Smooth muscle cell (in vitro differentiated cells): Measurements from ENCODE around the gene ALDH1L1. TPM values are rescaled to one million over a fixed set of nuclear protein-coding genes. Genes with fewer than 3 reads are reported as not detected.

ENCODE experiments used
- DNase-seq: peaks from one replicate; lab custom pipeline; 2025; ENCODE audit not compliant: unreplicated experiment; lab: John Stamatoyannopoulos, UW
- H2AFZ ChIP-seq: fragments of 200-600 bp; sonication (generic); 2 replicates; pipeline ENCODE4 v1.6.0; 2016; ENCODE audit warnings: antibody characterized with exemption, low read depth, mild to moderate bottlenecking
- H3F3A ChIP-seq: fragments of 200-600 bp; sonication (generic); 2 replicates; pipeline ENCODE4 v1.6.0; 2017; ENCODE audit warnings: antibody characterized with exemption, low read depth
- H3K27ac ChIP-seq: fragments of 200-600 bp; sonication (generic); 2 replicates; pipeline ENCODE4 v1.5.1; 2016; ENCODE audit warnings: low read depth, mild to moderate bottlenecking
- H3K27me3 ChIP-seq: fragments of 200-600 bp; sonication (generic); 2 replicates; pipeline ENCODE4 v1.6.1; 2016; ENCODE audit warnings: low read depth, mild to moderate bottlenecking
- H3K36me3 ChIP-seq: fragments of 200-600 bp; sonication (generic); 2 replicates; pipeline ENCODE4 v1.5.1; 2016; ENCODE audit warnings: low read depth
- H3K4me1 ChIP-seq: fragments of 200-600 bp; sonication (generic); 2 replicates; pipeline ENCODE4 v1.5.1; 2016; ENCODE audit warnings: low read depth
- H3K4me2 ChIP-seq: fragments of 200-600 bp; sonication (generic); 2 replicates; pipeline ENCODE4 v1.6.0; 2016; ENCODE audit warnings: mild to moderate bottlenecking
- H3K4me3 ChIP-seq: fragments of 200-600 bp; sonication (generic); 2 replicates; pipeline ENCODE4 v1.5.1; 2016; ENCODE audit warnings: mild to moderate bottlenecking
- H3K79me2 ChIP-seq: fragments of 200-600 bp; sonication (generic); 2 replicates; pipeline ENCODE4 v1.6.0; 2016; ENCODE audit warnings: low read depth, mild to moderate bottlenecking
- H3K9ac ChIP-seq: fragments of 200-600 bp; sonication (generic); 2 replicates; pipeline ENCODE4 v1.6.0; 2016; ENCODE audit warnings: low read depth
- H3K9me3 ChIP-seq: fragments of 200-600 bp; sonication (generic); replicated peaks from 2 replicates; pipeline ENCODE4 v1.5.1; 2016; ENCODE audit warnings: low read depth
- H4K20me1 ChIP-seq: fragments of 200-600 bp; sonication (generic); 2 replicates; pipeline ENCODE4 v1.6.0; 2016; ENCODE audit warnings: low read depth
- WGBS: methylation state at CpG from one replicate; pipeline ENCODE4 v1.1.7; 2016; ENCODE audit warnings: low lambda C conversion rate; 5-methylcytosine and 5-hydroxymethylcytosine counted together
- polyA plus RNA-seq: library from polyadenylated mRNA; unstranded; fragments of >200 nt; fragmentation: Nextera tagmentation; extraction: Ambion mirVana; gene quantifications from 2 replicates; pipeline ENCODE4 v1.2.1, GENCODE V29; 2016
- total RNA-seq: library from RNA; depleted of rRNA; stranded (reverse); fragments of >200 nt; gene quantifications from 2 replicates; pipeline ENCODE4 v1.2.3, GENCODE V29; 2014
- TF ChIP-seq, protein P1 (sequence below): fragments of 200-600 bp; sonication (generic); IDR thresholded peaks from 2 replicates; pipeline ENCODE4 v1.5.1; 2017; ENCODE audit warnings: borderline replicate concordance, mild to moderate bottlenecking, antibody characterized with exemption; ENCODE audit not compliant: insufficient read depth, poor library complexity, severe bottlenecking

ALDH1L1 gene
- total and polyA plus RNA-seq, 2 experiments from 2014 or later, result 0.48 TPM; not detected in 1

DNA sequence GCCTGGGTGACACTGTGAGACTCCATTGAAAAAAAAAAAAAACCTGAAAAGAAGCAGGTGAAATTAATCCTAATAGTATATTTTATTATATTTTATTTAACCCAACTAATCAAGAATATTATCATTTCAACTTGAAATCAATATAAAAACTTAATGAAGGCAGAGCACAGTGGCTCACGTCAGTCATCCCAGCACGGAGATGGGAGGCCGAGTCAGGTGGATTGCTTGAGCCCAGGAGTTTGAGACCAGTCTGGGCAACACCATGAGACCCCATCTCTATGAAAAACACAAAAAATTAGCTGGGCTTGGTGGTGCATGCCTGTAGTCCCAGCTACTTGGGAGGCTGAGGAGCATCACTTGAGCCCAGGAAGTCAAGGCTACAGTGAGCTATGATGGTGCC, 63.2 kb downstream of the ALDH1L1 start:
- Histone ChIP-seq H3K4me2 (no peak overlapping the region), H3K9me3 (no peaks in the 10 kb centered on the region)
- 96% methylated on average over 3 of the region's 3 CpGs for WGBS

DNA sequence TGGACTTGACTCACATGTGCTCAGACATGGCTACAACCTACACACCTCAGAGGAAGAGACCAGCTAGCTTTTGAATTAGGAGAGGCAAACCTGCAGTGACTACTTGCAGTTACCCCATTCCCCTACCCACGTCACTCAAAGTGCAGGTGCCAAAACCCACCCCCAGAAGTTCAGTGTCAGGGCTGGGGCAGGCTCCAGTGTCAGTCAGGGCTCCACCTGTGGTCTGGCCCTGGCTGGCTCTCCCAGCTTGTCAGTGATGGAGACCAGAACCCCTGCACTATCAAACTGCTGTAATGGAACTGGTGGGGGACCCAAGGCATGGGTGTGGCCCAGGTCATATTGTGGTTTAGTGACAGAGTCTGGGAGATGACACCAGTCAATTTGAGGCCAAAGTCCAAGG, 63.9 kb downstream of the ALDH1L1 start:
- no peaks in the 10 kb centered on the region for H3K4me1 ChIP-seq
- no peaks in the 10 kb centered on the region for H3K36me3 ChIP-seq
- no peak for DNase-seq
- TF ChIP-seq, protein P1, sequence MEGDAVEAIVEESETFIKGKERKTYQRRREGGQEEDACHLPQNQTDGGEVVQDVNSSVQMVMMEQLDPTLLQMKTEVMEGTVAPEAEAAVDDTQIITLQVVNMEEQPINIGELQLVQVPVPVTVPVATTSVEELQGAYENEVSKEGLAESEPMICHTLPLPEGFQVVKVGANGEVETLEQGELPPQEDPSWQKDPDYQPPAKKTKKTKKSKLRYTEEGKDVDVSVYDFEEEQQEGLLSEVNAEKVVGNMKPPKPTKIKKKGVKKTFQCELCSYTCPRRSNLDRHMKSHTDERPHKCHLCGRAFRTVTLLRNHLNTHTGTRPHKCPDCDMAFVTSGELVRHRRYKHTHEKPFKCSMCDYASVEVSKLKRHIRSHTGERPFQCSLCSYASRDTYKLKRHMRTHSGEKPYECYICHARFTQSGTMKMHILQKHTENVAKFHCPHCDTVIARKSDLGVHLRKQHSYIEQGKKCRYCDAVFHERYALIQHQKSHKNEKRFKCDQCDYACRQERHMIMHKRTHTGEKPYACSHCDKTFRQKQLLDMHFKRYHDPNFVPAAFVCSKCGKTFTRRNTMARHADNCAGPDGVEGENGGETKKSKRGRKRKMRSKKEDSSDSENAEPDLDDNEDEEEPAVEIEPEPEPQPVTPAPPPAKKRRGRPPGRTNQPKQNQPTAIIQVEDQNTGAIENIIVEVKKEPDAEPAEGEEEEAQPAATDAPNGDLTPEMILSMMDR, result no peak
- H4K20me1 ChIP-seq, result no peaks in the 10 kb centered on the region
- no peaks in the 10 kb centered on the region for H3K27me3 ChIP-seq
- no peaks in the 10 kb centered on the region for H3K79me2 ChIP-seq
- no peaks in the 10 kb centered on the region for H3F3A ChIP-seq
- no peak overlapping the region for H3K4me3 ChIP-seq
- H3K9me3 ChIP-seq, result no peaks in the 10 kb centered on the region
- H3K27ac ChIP-seq, result no peak overlapping the region
- no peak overlapping the region for H2AFZ ChIP-seq
- no peak overlapping the region for H3K4me2 ChIP-seq
- H3K9ac ChIP-seq, result no peak overlapping the region
- 89% methylated on average over 1 of the region's 1 CpG for WGBS

More for the DNA sequence above, 63.2 kb downstream of the ALDH1L1 start:
- no peaks in the 10 kb centered on the region for H3K27me3 ChIP-seq
- DNase-seq, result no peak
- TF ChIP-seq, protein P1, result no peak
- H3K4me3 ChIP-seq, result no peak overlapping the region
- no peaks in the 10 kb centered on the region for H3K4me1 ChIP-seq
- no peaks in the 10 kb centered on the region for H3K79me2 ChIP-seq
- H3K27ac ChIP-seq, result no peak overlapping the region
- H3F3A ChIP-seq, result no peaks in the 10 kb centered on the region
- H2AFZ ChIP-seq, result no peak overlapping the region
- H3K36me3 ChIP-seq, result no peaks in the 10 kb centered on the region
- no peaks in the 10 kb centered on the region for H4K20me1 ChIP-seq
- H3K9ac ChIP-seq, result no peak overlapping the region

DNA sequence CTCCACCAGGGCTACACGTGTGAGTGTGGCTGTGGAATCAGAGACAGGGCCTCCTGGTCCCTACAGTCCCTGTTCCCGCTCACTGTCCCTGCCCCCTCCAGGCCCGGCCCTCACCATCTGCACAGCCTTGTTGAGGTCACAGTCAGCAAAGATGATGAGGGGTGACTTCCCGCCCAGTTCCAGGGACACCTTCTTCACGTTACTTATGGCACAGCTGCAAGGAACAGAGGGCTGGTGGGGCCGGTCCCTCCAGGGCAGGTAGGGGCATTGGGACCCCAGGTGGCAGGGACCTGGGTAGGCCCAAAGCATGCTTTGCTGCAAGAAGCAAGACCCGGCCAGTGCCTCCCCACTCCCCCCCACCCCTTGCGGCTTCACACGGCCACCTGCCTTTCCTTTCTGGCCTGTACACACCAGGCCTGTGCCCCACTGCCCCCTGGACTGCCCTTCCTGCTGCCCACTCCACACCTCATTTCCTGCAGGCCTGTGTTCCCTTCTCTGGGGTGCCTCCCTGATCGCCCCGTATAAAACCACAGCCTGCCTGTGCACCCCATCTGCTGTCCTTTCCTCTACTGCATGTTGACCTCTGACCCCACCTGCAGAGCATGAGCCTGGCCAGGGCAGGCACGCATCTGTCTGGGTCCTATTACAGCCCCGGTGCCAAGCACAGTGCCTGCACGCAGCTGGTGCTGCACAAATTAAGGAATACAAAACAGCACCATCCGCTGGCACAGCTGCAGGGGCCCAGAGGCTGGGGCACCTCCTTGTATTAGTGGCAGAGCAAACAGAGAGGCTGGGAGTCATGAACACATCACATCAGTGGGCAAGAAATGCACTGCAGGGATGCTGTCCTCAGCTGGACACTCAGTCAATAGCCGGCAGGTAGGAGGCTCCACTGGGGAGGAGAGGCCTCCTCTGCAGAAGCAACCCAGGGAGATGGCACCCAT, 65.7 kb downstream of the ALDH1L1 start:
- H3K27me3 ChIP-seq, result no peaks in the 10 kb centered on the region
- no peaks in the 10 kb centered on the region for H3F3A ChIP-seq
- H3K79me2 ChIP-seq, result no peaks in the 10 kb centered on the region
- no peak for DNase-seq
- no peaks in the 10 kb centered on the region for H3K4me1 ChIP-seq
- no peaks in the 10 kb centered on the region for H3K9me3 ChIP-seq
- TF ChIP-seq, protein P1, result no peak
- no peak overlapping the region for H2AFZ ChIP-seq
- no peak overlapping the region for H3K4me3 ChIP-seq
- H3K27ac ChIP-seq, result no peak overlapping the region
- no peaks in the 10 kb centered on the region for H4K20me1 ChIP-seq
- 94% methylated on average over 15 of the region's 16 CpGs for WGBS
- H3K4me2 ChIP-seq, result no peak overlapping the region
- no peak overlapping the region for H3K9ac ChIP-seq
- no peaks in the 10 kb centered on the region for H3K36me3 ChIP-seq
